K562 (cell line): ENCODE data around the gene BBS1. TPM values are rescaled to one million over a fixed set of nuclear protein-coding genes. Genes with fewer than 3 reads are reported as not detected.

Experiments
- CCAR2 ChIP-seq: fragments of 200-400 bp; formaldehyde crosslinking; IDR thresholded peaks from 2 replicates; pipeline ENCODE4 v1.6.1; 2017; ENCODE audit warnings: mild to moderate bottlenecking, low read depth, low read length
- MECOM ChIP-seq: fragments of 250-450 bp; sonication (Bioruptor Pico); IDR thresholded peaks from 2 replicates; pipeline ENCODE4 v1.8.0; 2022; ENCODE audit warnings: inconsistent platforms
- MYC ChIP-seq, 2 experiments: fragments of 250-450 bp in 1 of 2; sonication (Bioruptor Pico) in 1 of 2; IDR thresholded peaks; 2 replicates each; pipeline versions ENCODE4 v1.5.1 to v1.6.1; 2012 to 2021; ENCODE audit warnings: low read depth in 2 of 2, borderline replicate concordance in 1 of 2, improper control_type of control experiment in 1 of 2, low read length in 1 of 2, mild to moderate bottlenecking in 1 of 2, moderate library complexity in 1 of 2
- NEUROD1 ChIP-seq: fragments of 150-350 bp; IDR thresholded peaks from 2 replicates; pipeline ENCODE4 v1.6.1; 2014; ENCODE audit warnings: borderline replicate concordance, low read length, low read depth; ENCODE audit not compliant: partially characterized antibody
- RFX1 ChIP-seq: fragments of 450-650 bp; IDR thresholded peaks from 2 replicates; pipeline ENCODE4 v1.6.1; 2016; ENCODE audit warnings: mild to moderate bottlenecking, moderate library complexity
- ZNF239 ChIP-seq: fragments of 250-450 bp; sonication (Bioruptor Pico); IDR thresholded peaks from 2 replicates; pipeline ENCODE4 v1.4.0; 2020; ENCODE audit warnings: mild to moderate bottlenecking
- ZNF253 ChIP-seq: fragments of 250-450 bp; sonication (Bioruptor Pico); conservative IDR thresholded peaks from 2 replicates; pipeline ENCODE4 v1.6.1; 2021; ENCODE audit warnings: mild to moderate bottlenecking
- polyA plus RNA-seq, 8 experiments: library from polyadenylated mRNA; depleted of rRNA in 4 of 8; stranded (reverse) in 5 of 8; unstranded in 3 of 8; fragments of >200 nt; fragmentation: Nextera tagmentation in 2 of 8; fragmentation: Illumina TruSeq in 1 of 8; extraction: Ambion mirVana in 2 of 8; extraction: Trizol in 1 of 8; gene quantifications; 2 replicates each; pipeline versions ENCODE4 v1.2.1 to v1.2.3, GENCODE V29; 2011 to 2014; ENCODE audit warnings: inconsistent platforms in 1 of 8, missing spikeins in 1 of 8
- total RNA-seq, 7 experiments: library from RNA; depleted of rRNA in 6 of 7; stranded (reverse); fragments of >200 nt in 6 of 7; fragmentation: Illumina TruSeq in 2 of 7; extraction: Trizol in 2 of 7; gene quantifications; 2 replicates each; pipeline versions ENCODE4 v1.2.1 to v1.2.3, GENCODE V29; 2011 to 2021; ENCODE audit warnings: low replicate concordance in 1 of 7
- TF ChIP-seq, protein P1 (sequence below), 2 experiments: fragments of 450-650 bp; formaldehyde crosslinking in 1 of 2; IDR thresholded peaks; 2 replicates each; pipeline versions ENCODE4 v1.4.0 to v1.6.1; 2014 to 2020; ENCODE audit warnings: mild to moderate bottlenecking in 2 of 2, borderline replicate concordance in 1 of 2, low read depth in 1 of 2
- TF ChIP-seq, protein P2 (sequence below): fragments of 450-650 bp; IDR thresholded peaks from 2 replicates; pipeline ENCODE4 v1.6.1; 2016; ENCODE audit warnings: borderline replicate concordance
- TF ChIP-seq, protein P3 (sequence below): fragments of 250-450 bp; sonication (Bioruptor Pico); IDR thresholded peaks from 2 replicates; pipeline ENCODE4 v1.5.0; 2022; ENCODE audit warnings: mild to moderate bottlenecking

BBS1 gene
- total and polyA plus RNA-seq, 9 of the 15 experiments (the other 6 are each of a cell fraction or from before 2014, with no cell fraction given), result 9.0 to 19.8 (median 12.1) TPM

DNA sequence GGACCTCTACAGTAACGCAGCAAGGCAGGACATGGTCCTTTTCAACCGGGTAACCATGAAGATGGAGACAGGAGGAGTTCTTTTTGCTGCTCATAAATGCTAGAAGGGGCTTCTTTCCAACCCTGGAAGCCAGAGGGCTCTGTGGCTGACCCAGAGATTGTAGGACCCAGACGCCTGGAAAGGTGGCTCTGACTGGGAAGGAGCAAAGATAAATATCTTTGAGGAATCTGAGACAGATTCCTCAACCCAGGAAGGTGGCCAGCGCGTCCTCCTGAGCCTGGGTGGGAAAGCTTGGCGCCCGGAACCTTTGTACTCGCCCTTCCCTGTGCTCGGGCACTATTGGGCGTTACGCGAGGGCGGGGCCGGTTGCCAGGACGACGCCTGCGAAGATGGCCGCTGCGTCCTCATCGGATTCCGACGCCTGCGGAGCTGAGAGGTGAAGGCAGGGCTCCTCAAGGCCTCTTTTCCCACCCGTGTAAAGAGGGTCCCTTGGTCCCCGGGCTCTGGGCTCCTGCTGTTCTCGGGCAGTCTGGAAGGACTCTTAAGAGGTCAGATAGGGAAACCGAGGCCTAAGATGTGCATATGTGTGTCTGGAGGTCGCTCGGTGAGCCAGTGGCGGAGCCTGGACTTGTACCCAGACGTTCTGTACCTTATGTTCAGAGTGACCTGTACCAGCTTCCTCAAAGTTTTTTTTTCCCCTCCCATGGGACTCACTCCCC is at the start of gene BBS1 (continued):
- TF ChIP-seq, protein P1, sequence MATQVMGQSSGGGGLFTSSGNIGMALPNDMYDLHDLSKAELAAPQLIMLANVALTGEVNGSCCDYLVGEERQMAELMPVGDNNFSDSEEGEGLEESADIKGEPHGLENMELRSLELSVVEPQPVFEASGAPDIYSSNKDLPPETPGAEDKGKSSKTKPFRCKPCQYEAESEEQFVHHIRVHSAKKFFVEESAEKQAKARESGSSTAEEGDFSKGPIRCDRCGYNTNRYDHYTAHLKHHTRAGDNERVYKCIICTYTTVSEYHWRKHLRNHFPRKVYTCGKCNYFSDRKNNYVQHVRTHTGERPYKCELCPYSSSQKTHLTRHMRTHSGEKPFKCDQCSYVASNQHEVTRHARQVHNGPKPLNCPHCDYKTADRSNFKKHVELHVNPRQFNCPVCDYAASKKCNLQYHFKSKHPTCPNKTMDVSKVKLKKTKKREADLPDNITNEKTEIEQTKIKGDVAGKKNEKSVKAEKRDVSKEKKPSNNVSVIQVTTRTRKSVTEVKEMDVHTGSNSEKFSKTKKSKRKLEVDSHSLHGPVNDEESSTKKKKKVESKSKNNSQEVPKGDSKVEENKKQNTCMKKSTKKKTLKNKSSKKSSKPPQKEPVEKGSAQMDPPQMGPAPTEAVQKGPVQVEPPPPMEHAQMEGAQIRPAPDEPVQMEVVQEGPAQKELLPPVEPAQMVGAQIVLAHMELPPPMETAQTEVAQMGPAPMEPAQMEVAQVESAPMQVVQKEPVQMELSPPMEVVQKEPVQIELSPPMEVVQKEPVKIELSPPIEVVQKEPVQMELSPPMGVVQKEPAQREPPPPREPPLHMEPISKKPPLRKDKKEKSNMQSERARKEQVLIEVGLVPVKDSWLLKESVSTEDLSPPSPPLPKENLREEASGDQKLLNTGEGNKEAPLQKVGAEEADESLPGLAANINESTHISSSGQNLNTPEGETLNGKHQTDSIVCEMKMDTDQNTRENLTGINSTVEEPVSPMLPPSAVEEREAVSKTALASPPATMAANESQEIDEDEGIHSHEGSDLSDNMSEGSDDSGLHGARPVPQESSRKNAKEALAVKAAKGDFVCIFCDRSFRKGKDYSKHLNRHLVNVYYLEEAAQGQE (IDR thresholded peaks at IDR 0.05; ENCODE audit: borderline replicate concordance), result no peak
- TF ChIP-seq, protein P1 (CRISPR knock-in tag; IDR thresholded peaks at IDR 0.05; ENCODE audit: low read depth), result 0 out of 2 replicates have a peak, but pooled peaks have one; percentile 60
- TF ChIP-seq MECOM (CRISPR knock-in tag), result no peak
- TF ChIP-seq, protein P2, sequence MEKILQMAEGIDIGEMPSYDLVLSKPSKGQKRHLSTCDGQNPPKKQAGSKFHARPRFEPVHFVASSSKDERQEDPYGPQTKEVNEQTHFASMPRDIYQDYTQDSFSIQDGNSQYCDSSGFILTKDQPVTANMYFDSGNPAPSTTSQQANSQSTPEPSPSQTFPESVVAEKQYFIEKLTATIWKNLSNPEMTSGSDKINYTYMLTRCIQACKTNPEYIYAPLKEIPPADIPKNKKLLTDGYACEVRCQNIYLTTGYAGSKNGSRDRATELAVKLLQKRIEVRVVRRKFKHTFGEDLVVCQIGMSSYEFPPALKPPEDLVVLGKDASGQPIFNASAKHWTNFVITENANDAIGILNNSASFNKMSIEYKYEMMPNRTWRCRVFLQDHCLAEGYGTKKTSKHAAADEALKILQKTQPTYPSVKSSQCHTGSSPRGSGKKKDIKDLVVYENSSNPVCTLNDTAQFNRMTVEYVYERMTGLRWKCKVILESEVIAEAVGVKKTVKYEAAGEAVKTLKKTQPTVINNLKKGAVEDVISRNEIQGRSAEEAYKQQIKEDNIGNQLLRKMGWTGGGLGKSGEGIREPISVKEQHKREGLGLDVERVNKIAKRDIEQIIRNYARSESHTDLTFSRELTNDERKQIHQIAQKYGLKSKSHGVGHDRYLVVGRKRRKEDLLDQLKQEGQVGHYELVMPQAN, result peak; percentile 86
- TF ChIP-seq MYC (IDR thresholded peaks at IDR 0.05; ENCODE audit: low read depth, low read length), result peak; percentile 45; the same call in 1 of the 2 replicates
- no peak for TF ChIP-seq MYC (CRISPR knock-in tag; IDR thresholded peaks at IDR 0.05; ENCODE audit: borderline replicate concordance, low read depth)
- TF ChIP-seq, protein P3, sequence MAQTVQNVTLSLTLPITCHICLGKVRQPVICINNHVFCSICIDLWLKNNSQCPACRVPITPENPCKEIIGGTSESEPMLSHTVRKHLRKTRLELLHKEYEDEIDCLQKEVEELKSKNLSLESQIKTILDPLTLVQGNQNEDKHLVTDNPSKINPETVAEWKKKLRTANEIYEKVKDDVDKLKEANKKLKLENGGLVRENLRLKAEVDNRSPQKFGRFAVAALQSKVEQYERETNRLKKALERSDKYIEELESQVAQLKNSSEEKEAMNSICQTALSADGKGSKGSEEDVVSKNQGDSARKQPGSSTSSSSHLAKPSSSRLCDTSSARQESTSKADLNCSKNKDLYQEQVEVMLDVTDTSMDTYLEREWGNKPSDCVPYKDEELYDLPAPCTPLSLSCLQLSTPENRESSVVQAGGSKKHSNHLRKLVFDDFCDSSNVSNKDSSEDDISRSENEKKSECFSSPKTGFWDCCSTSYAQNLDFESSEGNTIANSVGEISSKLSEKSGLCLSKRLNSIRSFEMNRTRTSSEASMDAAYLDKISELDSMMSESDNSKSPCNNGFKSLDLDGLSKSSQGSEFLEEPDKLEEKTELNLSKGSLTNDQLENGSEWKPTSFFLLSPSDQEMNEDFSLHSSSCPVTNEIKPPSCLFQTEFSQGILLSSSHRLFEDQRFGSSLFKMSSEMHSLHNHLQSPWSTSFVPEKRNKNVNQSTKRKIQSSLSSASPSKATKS (CRISPR knock-in tag), result no peak
- TF ChIP-seq CCAR2, result peak; percentile 62; the same call in 1 of the 2 replicates
- peak; percentile 32; the same call in 1 of the 2 replicates for TF ChIP-seq ZNF239 (CRISPR knock-in tag)
- TF ChIP-seq NEUROD1, result peak; percentile 83
- no peak for TF ChIP-seq ZNF253 (CRISPR knock-in tag)
- TF ChIP-seq RFX1, result peak; percentile 98
